HCT116 (cell line): ENCODE results near the gene BPIFB6. TPM values are rescaled to one million over a fixed set of nuclear protein-coding genes. Genes with fewer than 3 reads are reported as not detected.

ENCODE experiments used
- ATAC-seq: fragments of 200-7000 bp; cut with Tn5 transposase; 2 replicates; pipeline ENCODE4 v1.9.1; 2020; ENCODE audit warnings: mild to moderate bottlenecking, moderate library complexity
- BruUV-seq: library from RNA; stranded (reverse); fragments of 400-500 nt; replicated peaks from 2 replicates; lab custom pipeline; 2021; lab: Mats Ljungman, UMichigan
- CTCF ChIA-PET: fragments of 300-600 bp; sonication (Branson Sonifier 250); formaldehyde crosslinking; loops from one replicate; lab custom pipeline; 2021; ENCODE audit warnings: antibody characterized with exemption; lab: Charles Lee
- POLR2A ChIA-PET: fragments of 300-600, 350-600 bp; sonication (Branson Sonifier 250); formaldehyde crosslinking; loops from one replicate; lab custom pipeline; 2021; ENCODE audit warnings: antibody characterized with exemption; lab: Charles Lee
- RAD21 ChIA-PET, 2 experiments: fragments of 300-600 bp; sonication (Branson Sonifier 250); formaldehyde crosslinking; loops; one replicate each; lab custom pipeline; 2023; ENCODE audit warnings: low total read pairs in 2 of 2; ENCODE audit not compliant: uncharacterized antibody in 2 of 2, unreplicated experiment in 2 of 2, low non-redundant PET in 1 of 2; lab: Charles Lee
- DNase-seq: peaks from one replicate; pipeline ENCODE4 v3.0.0-alpha.2; 2010; ENCODE audit warnings: low read depth, low spot score
- H2AFZ ChIP-seq: fragments of 200-600 bp; shearing (Covaris generic), sonication (generic); 2 replicates; pipeline ENCODE4 v1.6.1; 2017; ENCODE audit warnings: low read depth, mixed run types, mixed read lengths, antibody characterized with exemption, low read length; ENCODE audit not compliant: poor library complexity, severe bottlenecking
- H3K27ac ChIP-seq: 2 replicates; pipeline ENCODE4 v1.5.1; 2012; ENCODE audit warnings: low read depth, low read length
- H3K27me3 ChIP-seq: fragments of 200-600 bp; sonication (generic); 2 replicates; pipeline ENCODE4 v1.6.1; 2016; ENCODE audit warnings: mixed run types, low read length, mixed read lengths; ENCODE audit not compliant: insufficient read depth
- H3K36me3 ChIP-seq, 2 experiments: fragments of 200-500 bp in 1 of 2; fragments of 200-600 bp in 1 of 2; sonication (Bioruptor generic) in 1 of 2; sonication (generic) in 1 of 2; 2 replicates each; pipeline versions ENCODE4 v1.5.1 to v1.6.1; 2014 to 2016; ENCODE audit warnings: low read length in 2 of 2, inconsistent platforms in 1 of 2, mixed read lengths in 1 of 2, mixed run types in 1 of 2; ENCODE audit not compliant: insufficient read depth in 2 of 2, control insufficient read depth in 1 of 2
- H3K4me1 ChIP-seq, 2 experiments: fragments of 200-600 bp in 1 of 2; sonication (generic) in 1 of 2; 2 replicates each; pipeline versions ENCODE4 v1.5.1 to v1.6.1; 2012 to 2017; ENCODE audit warnings: low read length in 2 of 2, inconsistent platforms in 1 of 2, mild to moderate bottlenecking in 1 of 2, mixed read lengths in 1 of 2, mixed run types in 1 of 2, moderate library complexity in 1 of 2; ENCODE audit not compliant: insufficient read depth in 2 of 2, control insufficient read depth in 1 of 2
- H3K4me2 ChIP-seq: fragments of 200-600 bp; sonication (generic); 2 replicates; pipeline ENCODE4 v1.6.1; 2017; ENCODE audit warnings: mixed run types, low read length, mixed read lengths
- H3K4me3 ChIP-seq, 2 experiments: fragments of 200-600 bp in 1 of 2; sonication (generic) in 1 of 2; replicated peaks in 1 of 2; 2 replicates each; pipeline ENCODE4 v1.5.1; 2011 to 2016; ENCODE audit warnings: low read length in 2 of 2, control low read depth in 1 of 2, low read depth in 1 of 2, mild to moderate bottlenecking in 1 of 2, mixed read lengths in 1 of 2, mixed run types in 1 of 2
- H3K79me2 ChIP-seq: fragments of 200-600 bp; sonication (generic); 2 replicates; pipeline ENCODE4 v1.6.1; 2017; ENCODE audit warnings: mild to moderate bottlenecking, mixed run types, low read length, moderate library complexity, mixed read lengths; ENCODE audit not compliant: insufficient read depth
- H3K9ac ChIP-seq: fragments of 200-600 bp; sonication (generic); 2 replicates; pipeline ENCODE4 v1.6.1; 2016; ENCODE audit warnings: low read length, mixed read lengths
- H3K9me2 ChIP-seq: fragments of 200-600 bp; sonication (generic), shearing (Covaris generic); 2 replicates; pipeline ENCODE4 v1.6.1; 2017; ENCODE audit warnings: mixed run types, mild to moderate bottlenecking, moderate library complexity; ENCODE audit not compliant: insufficient read depth
- H3K9me3 ChIP-seq, 2 experiments: fragments of 200-500 bp in 1 of 2; fragments of 200-600 bp in 1 of 2; sonication (Bioruptor generic) in 1 of 2; sonication (generic) in 1 of 2; 2 replicates each; pipeline ENCODE4 v1.6.1; 2014 to 2017; ENCODE audit warnings: low read length in 2 of 2, mixed read lengths in 2 of 2, inconsistent platforms in 1 of 2, low read depth in 1 of 2, mild to moderate bottlenecking in 1 of 2, mixed run types in 1 of 2, moderate library complexity in 1 of 2; ENCODE audit not compliant: control insufficient read depth in 1 of 2, insufficient read depth in 1 of 2
- H4K20me1 ChIP-seq: fragments of 200-600 bp; sonication (generic), shearing (Covaris generic); 2 replicates; pipeline ENCODE4 v1.6.1; 2017; ENCODE audit warnings: mixed run types, mild to moderate bottlenecking, moderate library complexity; ENCODE audit not compliant: insufficient read depth
- ATF3 ChIP-seq: IDR thresholded peaks from 2 replicates; pipeline ENCODE4 v1.6.1; 2012
- CBX3 ChIP-seq: IDR thresholded peaks from 2 replicates; pipeline ENCODE4 v1.6.1; 2012; ENCODE audit warnings: low read depth
- CEBPB ChIP-seq: IDR thresholded peaks from 2 replicates; pipeline ENCODE4 v1.6.1; 2012; ENCODE audit warnings: low read depth
- EGR1 ChIP-seq: IDR thresholded peaks from 2 replicates; pipeline ENCODE4 v1.6.1; 2012; ENCODE audit warnings: low read depth
- ELF1 ChIP-seq: IDR thresholded peaks from 2 replicates; pipeline ENCODE4 v1.6.1; 2012; ENCODE audit warnings: low read depth, borderline replicate concordance
- EZH2phosphoT487 ChIP-seq: fragments of 200-600 bp; IDR thresholded peaks from 2 replicates; pipeline ENCODE4 v1.6.1; 2018; ENCODE audit warnings: antibody characterized with exemption, borderline replicate concordance
- JUND ChIP-seq: IDR thresholded peaks from 2 replicates; pipeline ENCODE4 v1.6.1; 2012
- MAX ChIP-seq: IDR thresholded peaks from 2 replicates; pipeline ENCODE4 v1.6.1; 2012
- REST ChIP-seq: IDR thresholded peaks from 2 replicates; pipeline ENCODE4 v1.6.1; 2012; ENCODE audit warnings: low read depth
- SP1 ChIP-seq: IDR thresholded peaks from 2 replicates; pipeline ENCODE4 v1.6.1; 2012; ENCODE audit warnings: low read depth
- TCF7L2 ChIP-seq: IDR thresholded peaks from 2 replicates; pipeline ENCODE4 v1.7.0; 2011; ENCODE audit warnings: borderline replicate concordance, inconsistent platforms; ENCODE audit not compliant: insufficient read depth, insufficient read length; ENCODE audit errors: extremely low read depth
- YY1 ChIP-seq: IDR thresholded peaks from 2 replicates; pipeline ENCODE4 v1.6.1; 2011; ENCODE audit warnings: low read length, low read depth, moderate library complexity, mild to moderate bottlenecking; ENCODE audit not compliant: insufficient replicate concordance; ENCODE audit errors: extremely low read depth
- ZBTB33 ChIP-seq: IDR thresholded peaks from 2 replicates; pipeline ENCODE4 v1.6.1; 2011; ENCODE audit warnings: mild to moderate bottlenecking, low read length, moderate library complexity; ENCODE audit not compliant: insufficient replicate concordance; ENCODE audit errors: extremely low read depth
- intact Hi-C: fragments of 100-400 bp; cut with micrococcal nuclease; formaldehyde crosslinking; loops from 2 replicates; pipeline ENCODE4 v1.10.0; 2022
- total RNA-seq: library from RNA; stranded (reverse); gene quantifications from one replicate; pipeline ENCODE4 v1.2.1, GENCODE V29; 2021; ENCODE audit not compliant: unreplicated experiment

Gene BPIFB6
- total RNA-seq, 1 experiment from 2014 or later: not detected

- H3K27me3 ChIP-seq: no peaks in the 10 kb centered on the region
- CTCF ChIA-PET: no interaction called here
Measured at GRCh38 chr20:32983459-32984112, 47.9 kb upstream of the BPIFB6 start.

GRCh38 chr20:32984196-32984595 lies 47.3 kb upstream of the BPIFB6 start:
- H3K9ac ChIP-seq: no peak overlapping the region
- CTCF ChIA-PET: no interaction called here
- DNase-seq (no peak), ATAC-seq (peak; percentile 64; the same call in 1 of the 2 replicates)
- no TSS peak for BruUV-seq
- intact Hi-C loops: no loop called here
- no peaks in the 10 kb centered on the region for H3K9me3 ChIP-seq
- no peak overlapping the region for H3K4me2 ChIP-seq
- no peaks in the 10 kb centered on the region for H4K20me1 ChIP-seq
- H2AFZ ChIP-seq: no peak overlapping the region
- no peaks in the 10 kb centered on the region for H3K36me3 ChIP-seq
- H3K4me1 ChIP-seq: peaks cover 0 to 5% of the 10 kb centered on the region in 2 experiments; a peak in 1 of 4 replicates
- no peak overlapping the region for H3K4me3 ChIP-seq
- H3K27me3 ChIP-seq: no peaks in the 10 kb centered on the region
- no peaks in the 10 kb centered on the region for H3K79me2 ChIP-seq
- no peaks in the 10 kb centered on the region for H3K9me2 ChIP-seq
- RAD21 ChIA-PET: no interaction called here
- POLR2A ChIA-PET: no interaction called here
- no peak overlapping the region for H3K27ac ChIP-seq
- TF ChIP-seq EZH2phosphoT487 (no peak), CEBPB (no peak), MAX (no peak), ELF1 (no peak), YY1 (no peak), EGR1 (no peak), ATF3 (no peak), REST (no peak), JUND (no peak)

More at GRCh38 chr20:32983459-32984112, 47.9 kb upstream of the BPIFB6 start:
- H2AFZ ChIP-seq: no peak overlapping the region
- no peak overlapping the region for H3K4me2 ChIP-seq
- intact Hi-C loops: no loop called here
- no peaks in the 10 kb centered on the region for H3K9me3 ChIP-seq
- RAD21 ChIA-PET: no interaction called here
- DNase-seq: no peak
- H3K79me2 ChIP-seq: no peaks in the 10 kb centered on the region
- TF ChIP-seq ZBTB33: no peak
- TF ChIP-seq SP1: no peak
- TF ChIP-seq TCF7L2: no peak
- no peak for TF ChIP-seq CBX3
- POLR2A ChIA-PET: no interaction called here
- no peak overlapping the region for H3K4me3 ChIP-seq
- no peak overlapping the region for H3K9ac ChIP-seq
- H3K36me3 ChIP-seq: no peaks in the 10 kb centered on the region
- no peaks in the 10 kb centered on the region for H3K9me2 ChIP-seq
- no TSS peak for BruUV-seq
- peaks cover 0 to 5% of the 10 kb centered on the region in 2 experiments; a peak in 1 of 4 replicates for H3K4me1 ChIP-seq
- H4K20me1 ChIP-seq: no peaks in the 10 kb centered on the region
- no peak overlapping the region for H3K27ac ChIP-seq
- ATAC-seq: no peak
